C4-2B (cell line): ENCODE data around the gene DPEP2.

Experiments used
- CTCF ChIP-seq: fragments of 450-650 bp; conservative IDR thresholded peaks from 2 replicates; pipeline ENCODE4 v1.5.1; 2017; ENCODE audit warnings: mild to moderate bottlenecking
- ZFX ChIP-seq: fragments of 450-650 bp; IDR thresholded peaks from 2 replicates; pipeline ENCODE4 v1.6.1; 2017

DNA sequence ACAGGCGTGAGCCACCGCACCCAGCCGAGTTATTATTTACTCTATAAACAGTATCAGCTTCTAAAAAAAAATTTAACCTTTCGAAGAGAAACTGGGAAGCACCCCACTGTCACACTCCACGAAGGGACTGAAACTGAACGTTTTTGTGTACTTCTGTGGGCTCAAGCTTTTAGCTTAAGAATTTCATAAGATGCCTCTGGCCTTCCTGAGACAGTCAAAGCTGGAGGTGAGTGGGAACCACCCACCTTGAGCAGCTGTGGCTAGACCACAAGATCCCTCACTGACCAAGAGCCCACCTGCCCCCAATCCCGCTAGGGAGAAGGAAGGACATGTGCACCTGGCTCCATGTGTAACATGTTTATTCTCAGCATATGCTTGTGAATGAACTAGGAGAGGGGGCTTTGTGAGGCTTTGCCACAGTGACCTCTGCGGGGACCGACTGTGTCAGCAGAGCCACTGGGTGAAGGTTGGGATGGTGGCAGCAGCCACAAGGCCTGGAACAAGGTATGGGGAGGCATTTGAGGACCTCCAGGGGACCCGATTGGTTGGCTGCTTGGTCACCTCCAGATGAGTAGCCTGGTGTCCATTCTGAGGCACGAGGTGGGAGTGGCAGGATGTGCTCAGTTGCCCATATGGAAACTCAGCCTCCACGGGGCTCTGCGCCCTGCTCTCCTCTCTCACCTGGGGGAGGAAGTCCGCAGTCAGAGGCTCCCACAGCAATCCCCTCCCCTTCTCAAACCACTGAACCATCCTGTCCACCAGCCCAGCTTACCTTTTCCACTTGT lies 23.8 kb downstream of the DPEP2 start:
- TF ChIP-seq CTCF, result no peak
- TF ChIP-seq ZFX, result no peak
